ENCODE results near the gene GLIS1. TPM values are rescaled to one million over a fixed set of nuclear protein-coding genes. Genes with fewer than 3 reads are reported as not detected.

Gene GLIS1
- total RNA-seq, 1 experiment from 2014 or later, result 1.7 TPM

DNA sequence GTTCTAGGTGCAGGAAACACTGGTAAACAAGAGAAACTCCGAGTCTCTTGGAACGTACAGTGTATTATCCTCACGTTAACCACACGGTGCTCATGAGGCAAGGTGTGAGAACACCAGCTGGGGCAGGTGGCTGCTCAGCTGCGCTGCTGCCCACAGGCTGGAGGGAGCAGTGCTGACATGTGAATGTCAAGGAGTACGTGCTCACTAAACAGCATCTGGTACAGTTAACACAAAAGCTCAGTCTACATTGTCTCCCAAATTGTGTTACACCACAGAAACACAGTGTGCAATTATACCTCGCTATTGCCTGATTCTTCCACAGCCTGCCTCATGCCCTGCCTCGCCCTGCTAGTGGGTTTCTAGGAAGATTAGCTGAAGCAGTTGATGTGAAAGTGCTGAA lies 138.4 kb downstream of the GLIS1 start:
- POLR2A ChIA-PET (ENCODE audit: unreplicated experiment), result interaction anchor here (0.6 kb wide), 1 partner anchor 35 kb away, joined by 3 read pairs; no protein-coding TSS in a partner anchor
- Histone ChIP-seq H3K9ac (ENCODE audit: low read length) (no peak overlapping the region), H3F3A (ENCODE audit: low read length, unreplicated experiment) (no peaks in the 10 kb centered on the region), H3K36me3 (ENCODE audit: low read depth, low read length) (no peaks in the 10 kb centered on the region), H3K27me3 (ENCODE audit: low read length) (no peaks in the 10 kb centered on the region), H3K27ac (ENCODE audit: low read length) (no peak overlapping the region), H3K4me1 (ENCODE audit: insufficient read depth, low read length) (no peaks in the 10 kb centered on the region), H3K4me3 (ENCODE audit: low read length) (no peak overlapping the region), H3K9me2 (replicated peaks; ENCODE audit: low read length) (no peaks in the 10 kb centered on the region), H3K9me3 (ENCODE audit: low read length) (no peaks in the 10 kb centered on the region), H2AFZ (ENCODE audit: low read length) (no peak overlapping the region), H3K79me2 (ENCODE audit: low read length) (no peaks in the 10 kb centered on the region), H3K4me2 (ENCODE audit: low read length) (no peak overlapping the region), H4K20me1 (ENCODE audit: low read length) (no peaks in the 10 kb centered on the region)
- TF ChIP-seq EZH2 (IDR thresholded peaks at IDR 0.05; ENCODE audit: low read length, unreplicated experiment) (no peak), CTCF (conservative IDR thresholded peaks at IDR 0.05; ENCODE audit: low read depth, low read length) (no peak), EZH2phosphoT487 (IDR thresholded peaks at IDR 0.05; ENCODE audit: borderline replicate concordance, low read length) (no peak)
- intact Hi-C loops (cut with micrococcal nuclease), result no loop called here
- CTCF ChIA-PET, result no interaction called here
- DNase-seq, result no peak
- BruUV-seq (replicated peaks), result no TSS peak
- ATAC-seq, result no peak

GRCh38 chr1:53600001-53600400 lies 139.0 kb downstream of the GLIS1 start:
- no TSS peak for BruUV-seq (replicated peaks)

More at GRCh38 chr1:53600001-53600400, 139.0 kb downstream of the GLIS1 start:
- Histone ChIP-seq H3K27me3 (ENCODE audit: low read length) (no peaks in the 10 kb centered on the region), H3K9ac (ENCODE audit: low read length) (no peak overlapping the region), H3K4me2 (ENCODE audit: low read length) (no peak overlapping the region), H4K20me1 (ENCODE audit: low read length) (no peaks in the 10 kb centered on the region), H3K4me3 (ENCODE audit: low read length) (no peak overlapping the region), H2AFZ (ENCODE audit: low read length) (no peak overlapping the region), H3K4me1 (ENCODE audit: insufficient read depth, low read length) (no peaks in the 10 kb centered on the region), H3F3A (ENCODE audit: low read length, unreplicated experiment) (no peaks in the 10 kb centered on the region), H3K79me2 (ENCODE audit: low read length) (no peaks in the 10 kb centered on the region), H3K9me2 (replicated peaks; ENCODE audit: low read length) (no peaks in the 10 kb centered on the region), H3K36me3 (ENCODE audit: low read depth, low read length) (no peaks in the 10 kb centered on the region), H3K9me3 (ENCODE audit: low read length) (no peaks in the 10 kb centered on the region), H3K27ac (ENCODE audit: low read length) (no peak overlapping the region)
- DNase-seq (no peak), ATAC-seq (no peak)
- CTCF ChIA-PET, result no interaction called here
- POLR2A ChIA-PET (ENCODE audit: unreplicated experiment), result no interaction called here
- intact Hi-C loops (cut with micrococcal nuclease), result no loop called here
- TF ChIP-seq EZH2 (IDR thresholded peaks at IDR 0.05; ENCODE audit: low read length, unreplicated experiment) (no peak), CTCF (conservative IDR thresholded peaks at IDR 0.05; ENCODE audit: low read depth, low read length) (no peak), EZH2phosphoT487 (IDR thresholded peaks at IDR 0.05; ENCODE audit: borderline replicate concordance, low read length) (no peak)
